RWPE1 (cell line): ENCODE measurements around the gene MGP.

Experiments
- CTCF ChIA-PET: fragments of 350-600 bp; sonication (Branson Sonifier 250); formaldehyde crosslinking; extraction: SDS; loops from one replicate; lab custom pipeline; 2021; lab: Yijun Ruan, JAX
- POLR2A ChIA-PET: fragments of 400-600 bp; formaldehyde crosslinking; extraction: SDS; loops from one replicate; lab custom pipeline; 2020; ENCODE audit warnings: antibody characterized with exemption; ENCODE audit not compliant: low non-redundant PET; lab: Yijun Ruan, JAX
- DNase-seq: peaks from one replicate; pipeline ENCODE4 v3.0.0; 2012; ENCODE audit warnings: low spot score
- H3K27ac ChIP-seq: fragments of 450-650 bp; 2 replicates; pipeline ENCODE4 v1.5.1; 2017
- TF ChIP-seq, protein P1 (sequence below): fragments of 450-650 bp; conservative IDR thresholded peaks from 2 replicates; pipeline ENCODE4 v1.5.1; 2017; ENCODE audit warnings: low read depth, mild to moderate bottlenecking

The MGP gene

DNA sequence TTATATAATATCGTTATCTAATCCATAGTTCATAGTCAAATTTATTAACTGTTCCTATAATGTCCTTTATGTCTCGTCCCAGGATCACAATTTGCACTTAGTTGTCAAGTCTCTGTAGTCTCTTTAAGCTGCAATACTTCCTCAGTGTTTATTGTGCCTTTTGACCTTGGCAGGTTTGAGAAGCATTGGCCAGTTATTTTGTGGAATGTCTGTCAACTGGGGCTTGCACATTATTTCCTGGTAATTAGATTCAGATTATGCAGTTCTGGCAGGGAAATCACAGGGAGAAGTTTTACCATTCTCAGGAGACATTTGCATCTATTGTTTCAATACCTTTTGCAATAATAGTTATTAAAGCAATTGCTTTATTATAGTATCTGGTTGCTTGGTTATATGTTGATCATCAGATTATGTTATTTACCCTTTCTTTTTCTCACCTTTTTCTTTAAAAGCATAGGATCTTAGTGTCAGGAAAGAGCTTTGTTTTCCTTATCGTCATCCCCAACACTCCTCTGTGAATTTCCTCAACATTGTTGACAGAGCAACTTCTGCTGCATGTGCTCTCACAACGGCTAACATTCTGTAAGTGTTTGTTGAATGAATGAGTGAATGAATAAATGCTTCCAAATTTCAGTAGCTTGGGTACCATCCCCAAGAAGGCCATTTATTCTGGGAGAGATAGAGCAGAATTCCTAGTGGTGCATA lies 38.6 kb downstream of the MGP start:
- no peak for DNase-seq
- CTCF ChIA-PET = interaction anchor here (1.0 to 1.7 kb wide), 3 partner anchors 145 to 149 kb away, joined by 3 to 14 read pairs (median 11); no protein-coding TSS in a partner anchor
- POLR2A ChIA-PET = no interaction called here
- TF ChIP-seq, protein P1, sequence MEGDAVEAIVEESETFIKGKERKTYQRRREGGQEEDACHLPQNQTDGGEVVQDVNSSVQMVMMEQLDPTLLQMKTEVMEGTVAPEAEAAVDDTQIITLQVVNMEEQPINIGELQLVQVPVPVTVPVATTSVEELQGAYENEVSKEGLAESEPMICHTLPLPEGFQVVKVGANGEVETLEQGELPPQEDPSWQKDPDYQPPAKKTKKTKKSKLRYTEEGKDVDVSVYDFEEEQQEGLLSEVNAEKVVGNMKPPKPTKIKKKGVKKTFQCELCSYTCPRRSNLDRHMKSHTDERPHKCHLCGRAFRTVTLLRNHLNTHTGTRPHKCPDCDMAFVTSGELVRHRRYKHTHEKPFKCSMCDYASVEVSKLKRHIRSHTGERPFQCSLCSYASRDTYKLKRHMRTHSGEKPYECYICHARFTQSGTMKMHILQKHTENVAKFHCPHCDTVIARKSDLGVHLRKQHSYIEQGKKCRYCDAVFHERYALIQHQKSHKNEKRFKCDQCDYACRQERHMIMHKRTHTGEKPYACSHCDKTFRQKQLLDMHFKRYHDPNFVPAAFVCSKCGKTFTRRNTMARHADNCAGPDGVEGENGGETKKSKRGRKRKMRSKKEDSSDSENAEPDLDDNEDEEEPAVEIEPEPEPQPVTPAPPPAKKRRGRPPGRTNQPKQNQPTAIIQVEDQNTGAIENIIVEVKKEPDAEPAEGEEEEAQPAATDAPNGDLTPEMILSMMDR = no peak
- no peak overlapping the region for H3K27ac ChIP-seq

DNA sequence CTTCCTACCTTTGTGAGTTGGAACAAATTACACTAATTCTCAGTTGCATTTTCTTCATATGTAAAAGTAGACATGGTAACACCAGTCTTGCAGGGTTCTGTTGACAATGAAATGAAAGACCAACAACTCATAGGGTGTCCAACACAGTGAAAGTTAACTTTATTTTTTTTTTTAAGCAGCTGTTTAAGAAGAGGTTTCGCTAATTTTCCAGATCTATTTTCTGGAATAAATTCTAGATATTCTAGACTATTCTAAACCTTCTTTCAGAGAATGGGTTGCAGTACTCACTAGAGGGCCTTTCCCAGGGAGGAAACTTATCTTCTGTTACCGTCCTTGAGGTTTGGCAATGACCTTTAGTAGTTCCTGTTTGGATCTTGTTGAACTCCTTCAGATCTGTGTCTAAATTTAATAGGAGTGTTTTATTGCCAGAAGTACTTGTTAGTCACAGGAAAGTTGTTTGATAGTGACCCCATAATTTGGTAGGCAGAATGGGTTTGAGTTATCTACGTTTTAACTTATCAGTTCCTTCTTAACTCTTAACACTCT lies 39.5 kb downstream of the MGP start:
- H3K27ac ChIP-seq = no peak overlapping the region
- ChIA-PET POLR2A (no interaction called here), CTCF (interaction anchor here (0.6 to 1.5 kb wide), 7 partner anchors 35 to 156 kb away, joined by 3 to 11 read pairs (median 3); no protein-coding TSS in a partner anchor)
- TF ChIP-seq, protein P1 = no peak
- no peak for DNase-seq

DNA sequence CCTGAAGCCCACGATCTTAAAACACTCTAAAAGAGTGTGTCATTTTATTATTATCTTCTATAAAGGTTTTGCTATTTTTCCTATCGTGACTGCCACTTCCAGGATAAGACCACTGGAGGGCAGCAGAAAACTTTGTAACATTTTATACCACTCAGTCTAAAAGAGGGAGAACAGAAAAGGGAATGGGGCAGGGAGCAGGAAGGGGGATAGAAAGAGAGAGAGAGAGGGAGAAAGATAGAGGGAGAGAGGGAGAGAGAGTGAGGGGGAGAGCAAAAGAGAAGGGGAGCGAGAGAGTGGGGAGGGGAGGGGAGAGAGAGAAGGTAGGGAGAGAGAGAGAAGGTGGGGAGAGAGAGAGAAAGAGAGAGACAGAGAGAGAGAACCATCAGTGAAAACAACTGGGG lies 40.3 kb downstream of the MGP start:
- TF ChIP-seq, protein P1 = peak; percentile 60
- CTCF ChIA-PET = interaction anchor here (0.6 to 1.5 kb wide), 5 partner anchors 34 to 156 kb away, joined by 3 to 11 read pairs (median 3); no protein-coding TSS in a partner anchor
- peak; percentile 65 for DNase-seq
- H3K27ac ChIP-seq = no peak overlapping the region
- POLR2A ChIA-PET = no interaction called here

DNA sequence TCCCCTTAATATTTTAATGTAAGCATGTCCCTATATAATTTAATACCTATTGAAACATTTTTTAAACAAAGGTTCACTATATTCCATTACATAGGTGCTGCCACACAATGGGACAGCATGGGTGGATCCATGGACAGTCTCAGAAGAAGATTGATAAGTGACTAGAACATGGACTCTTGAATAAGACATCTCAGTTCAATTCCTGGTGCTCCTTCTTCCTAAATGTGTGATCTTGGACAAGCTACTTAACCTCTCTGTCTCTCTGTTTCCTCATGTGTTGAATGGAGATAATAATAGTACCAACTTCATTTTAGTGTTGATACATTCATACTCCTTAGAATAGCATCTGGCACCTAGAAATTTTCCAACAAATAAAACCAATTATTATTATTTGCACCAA lies 41.3 kb downstream of the MGP start:
- ChIA-PET CTCF (no interaction called here), POLR2A (no interaction called here)
- no peak overlapping the region for H3K27ac ChIP-seq
- TF ChIP-seq, protein P1 = no peak
- DNase-seq = no peak

DNA sequence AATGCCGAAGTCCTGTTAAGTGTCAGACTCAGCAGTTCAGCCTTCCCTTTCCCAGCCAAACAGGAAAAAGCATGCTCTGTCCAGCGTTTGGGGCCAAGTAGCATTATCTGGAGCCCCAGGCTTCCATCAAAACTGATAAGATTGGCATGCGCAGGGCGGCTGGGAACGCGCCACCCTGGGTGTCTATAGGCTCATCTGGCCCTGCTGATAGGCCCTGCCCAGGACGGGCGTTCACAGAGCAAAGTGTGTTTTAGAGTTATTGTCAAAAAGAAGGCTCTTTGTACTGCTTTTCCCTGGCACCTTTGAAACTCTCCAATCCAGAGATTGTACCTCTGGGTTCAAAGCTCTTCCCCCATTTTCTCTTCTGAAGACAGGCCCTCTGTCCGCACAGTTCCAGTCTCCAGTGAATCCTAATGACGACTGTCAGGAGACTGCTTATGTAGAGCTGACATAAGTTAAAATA lies 42.2 kb downstream of the MGP start, which contains the start of gene ART4:
Gene ART4, minus strand, starts transcription at position 102 of the 463 bp plus-strand sequence. CDS start 413 bp downstream, outside the sequence.
- POLR2A ChIA-PET = no interaction called here
- no peak within 1 kb of the TSS for H3K27ac ChIP-seq
- CTCF ChIA-PET = interaction anchor here (0.6 kb wide), 1 partner anchor 14 kb away, joined by 3 read pairs; no protein-coding TSS in a partner anchor
- TF ChIP-seq, protein P1 = no peak
- DNase-seq = no peak

DNA sequence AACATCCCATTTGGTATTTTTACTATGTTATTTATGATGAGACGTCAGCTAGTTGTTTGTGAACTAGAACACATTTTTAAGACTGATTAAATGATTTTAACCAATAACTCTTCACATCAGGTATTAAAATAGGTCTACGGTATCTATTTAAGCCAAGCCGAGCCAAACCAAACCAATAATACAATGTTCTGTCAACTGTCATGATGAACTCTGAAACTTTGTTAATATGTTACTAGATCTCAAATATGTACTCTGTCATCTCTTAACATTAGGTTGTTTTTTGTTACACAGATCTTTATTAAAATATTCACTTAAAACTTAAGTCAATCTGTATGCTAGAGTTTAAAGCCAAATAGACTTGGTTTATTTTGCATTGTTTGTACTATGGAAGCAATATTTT lies 43.3 kb downstream of the MGP start:
- no peak for DNase-seq
- H3K27ac ChIP-seq = no peak overlapping the region
- CTCF ChIA-PET = no interaction called here
- TF ChIP-seq, protein P1 = no peak
- POLR2A ChIA-PET = no interaction called here
